GM21825 (cell line): ENCODE measurements around the gene NAA40.
A peak's percentile ranks its signal among the peaks of the same experiment; 100 is the strongest.
"Not testable (repeated sequence)": the region's sequence is repeated elsewhere in the genome, so short reads cannot be mapped to it uniquely, and the experiment has no call there.

Experiments
- ATAC-seq: cut with Tn5 transposase; IDR thresholded peaks from one replicate; pipeline ENCODE4 v1.9.1; 2021; ENCODE audit warnings: mild to moderate bottlenecking, moderate library complexity; ENCODE audit not compliant: unreplicated experiment

The NAA40 gene

DNA sequence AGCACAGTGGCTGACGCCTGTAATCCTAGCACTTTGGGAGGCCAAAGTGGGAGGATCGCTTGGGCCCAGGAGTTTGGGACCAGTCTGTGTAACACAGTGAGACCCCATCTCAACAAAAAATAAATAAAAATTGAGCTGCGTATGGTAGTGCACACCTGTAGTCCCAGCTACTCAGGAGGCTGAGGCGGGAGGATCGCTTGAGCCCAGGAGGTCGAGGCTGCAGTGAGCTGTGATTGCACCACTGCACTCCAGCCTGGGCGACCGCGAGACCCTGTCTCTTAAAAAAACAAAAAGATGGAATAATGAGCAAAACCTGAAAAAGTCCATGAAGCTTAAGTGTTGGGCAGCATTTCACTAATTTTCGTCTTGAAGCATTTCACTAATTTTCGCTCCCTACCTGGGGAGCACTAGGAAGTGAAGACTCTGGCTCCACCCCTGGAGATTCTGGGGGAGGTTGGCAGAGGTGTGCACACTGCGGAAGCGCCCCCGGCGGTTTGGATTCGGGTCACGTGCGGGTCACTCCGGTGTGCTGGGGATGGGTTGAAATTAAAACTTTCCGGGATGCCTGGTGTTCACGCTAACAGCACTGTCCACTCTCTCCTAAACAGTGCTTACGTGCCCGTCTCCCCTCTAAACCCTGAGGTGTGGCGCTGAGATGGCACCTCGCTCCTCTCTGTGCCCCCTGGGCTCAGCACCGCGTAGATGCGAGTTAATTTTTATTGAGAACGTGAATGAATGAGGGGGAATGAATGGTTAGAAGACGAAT lies 906 bp upstream of the NAA40 start:
- peak; percentile 9 for ATAC-seq

DNA sequence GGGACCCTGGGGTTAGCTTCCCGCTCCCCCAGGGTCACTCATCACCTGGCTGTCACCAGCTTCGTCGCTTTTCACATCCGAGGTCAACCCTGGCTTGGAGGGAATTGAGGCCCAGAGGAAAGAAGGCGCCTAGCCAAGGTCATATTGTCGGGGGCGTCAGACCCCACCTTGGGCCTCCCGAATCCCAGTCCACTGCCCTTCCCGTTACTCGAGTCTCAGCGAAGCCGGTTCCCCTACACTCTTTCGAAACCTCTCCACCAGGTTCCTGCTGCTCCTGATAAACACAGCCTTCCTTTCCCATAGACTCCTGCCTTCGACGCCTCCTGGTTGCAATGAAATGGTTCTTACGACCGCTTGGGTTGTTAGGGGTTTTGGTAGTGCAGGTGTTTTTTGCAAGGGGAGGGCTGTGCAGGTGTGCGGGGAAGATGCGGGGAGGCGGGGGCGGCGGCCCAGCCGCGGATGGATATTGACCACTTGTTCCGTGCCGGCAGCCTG lies 642 bp downstream of the NAA40 start:
- ATAC-seq: no peak

DNA sequence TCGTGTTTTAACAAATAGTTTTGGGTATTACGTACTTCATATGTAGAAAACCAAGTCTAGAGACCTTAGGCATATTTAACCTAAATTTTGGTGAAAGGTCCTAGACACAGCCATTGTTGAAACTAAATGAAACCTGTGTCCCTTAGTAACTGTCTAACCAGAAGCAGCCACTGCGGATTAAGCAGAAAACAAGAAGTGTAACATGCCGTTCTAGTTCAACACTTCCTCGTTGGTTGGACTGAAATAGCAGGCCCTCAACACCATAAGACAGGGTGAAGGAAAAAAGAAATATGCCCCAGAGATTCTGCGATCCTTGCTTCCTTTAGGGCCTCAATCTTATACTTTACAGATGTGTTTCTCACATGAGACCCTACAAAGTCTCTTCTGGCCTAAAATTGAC lies 2.0 kb downstream of the NAA40 start:
- no peak for ATAC-seq

DNA sequence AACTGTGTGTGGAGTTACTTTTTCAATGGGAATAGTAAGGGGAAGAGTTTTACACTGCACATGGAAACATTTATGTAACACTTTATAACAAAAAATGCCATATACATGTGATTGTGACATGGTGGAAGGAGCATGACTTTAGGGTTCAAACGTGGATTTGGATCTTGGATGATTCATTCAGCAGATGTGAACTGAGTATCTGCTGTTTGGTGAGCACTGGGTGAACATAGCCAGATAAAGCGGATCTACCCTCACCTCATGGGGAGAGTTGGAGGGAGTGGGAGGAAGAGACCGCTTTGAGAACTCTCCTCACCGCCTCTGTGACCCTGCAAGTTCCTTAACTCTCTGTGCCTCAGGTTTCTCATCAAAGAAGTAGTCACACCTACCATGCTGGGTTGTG lies 3.1 kb downstream of the NAA40 start:
- no peak for ATAC-seq

DNA sequence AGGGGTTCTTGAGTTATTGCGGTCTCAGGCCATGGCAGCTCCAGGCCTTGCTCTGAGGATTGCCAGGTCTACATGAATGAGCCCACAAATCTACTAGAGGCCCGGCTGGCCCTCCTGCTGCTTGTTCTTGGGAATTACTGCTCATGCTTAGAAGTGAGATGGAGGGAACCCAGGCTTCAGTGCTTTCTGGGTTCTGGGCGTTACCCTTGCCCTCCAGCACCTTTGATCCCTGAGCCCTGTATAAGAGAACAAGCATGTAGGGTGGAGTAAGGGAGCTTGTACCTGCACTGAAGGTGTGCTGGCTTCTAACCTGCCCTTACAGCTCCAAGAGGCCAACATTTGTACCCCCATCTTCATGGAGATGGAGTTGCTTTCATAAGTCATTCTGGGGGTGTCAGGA lies 4.0 kb downstream of the NAA40 start:
- ATAC-seq: no peak

DNA sequence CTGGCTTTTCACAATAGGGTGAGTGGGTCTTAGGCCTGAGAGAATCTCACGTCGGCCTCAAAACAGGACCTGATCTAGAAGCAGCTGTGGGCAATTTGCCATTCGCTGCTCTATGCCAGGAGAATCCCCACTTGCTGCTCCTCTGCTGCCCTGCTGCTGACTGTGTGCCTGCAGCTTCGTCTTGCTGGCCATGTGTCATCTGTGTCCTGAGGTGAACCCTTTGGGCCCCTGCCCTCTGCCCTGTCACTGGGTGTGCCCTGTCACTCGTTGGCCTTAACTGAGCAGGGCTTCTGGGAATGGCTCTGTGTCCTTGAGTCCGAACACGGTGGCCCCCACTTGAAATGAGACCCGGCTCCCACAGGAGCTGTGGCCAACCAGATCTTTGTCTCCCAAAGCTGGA lies 6.2 kb downstream of the NAA40 start:
- ATAC-seq: no peak

DNA sequence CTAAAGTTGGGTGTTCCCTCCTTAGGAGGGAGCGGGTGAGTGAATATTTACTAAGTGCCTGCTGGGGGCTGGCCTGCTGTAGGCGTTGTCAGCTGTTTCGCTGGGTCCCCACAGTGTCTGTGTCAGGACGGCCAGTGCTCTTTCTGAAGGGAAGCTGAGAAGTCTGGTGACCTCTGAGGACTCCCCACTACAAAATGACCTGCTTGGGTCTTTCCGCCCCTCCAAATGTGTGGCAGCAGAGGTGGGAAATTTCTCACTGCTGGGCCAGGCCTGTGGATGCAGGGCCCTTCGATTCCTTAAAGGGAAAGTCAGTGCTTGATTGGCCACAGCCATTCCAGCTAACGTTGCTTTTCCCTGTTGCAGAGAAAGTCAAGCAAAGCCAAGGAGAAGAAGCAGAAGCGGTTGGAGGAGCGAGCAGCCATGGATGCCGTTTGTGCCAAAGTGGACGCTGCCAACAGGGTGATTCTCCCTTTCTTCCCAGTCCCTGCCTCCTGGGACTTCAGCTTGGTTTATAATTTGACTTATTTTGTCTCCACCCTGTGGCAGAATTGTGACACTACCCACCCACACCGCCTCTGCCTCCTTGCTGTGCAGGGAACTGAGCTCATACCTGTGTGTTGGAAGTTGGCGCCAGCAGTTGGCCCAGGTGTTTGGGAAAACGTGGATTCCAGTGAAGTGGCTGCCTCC lies 6.8 kb downstream of the NAA40 start:
- no peak for ATAC-seq

DNA sequence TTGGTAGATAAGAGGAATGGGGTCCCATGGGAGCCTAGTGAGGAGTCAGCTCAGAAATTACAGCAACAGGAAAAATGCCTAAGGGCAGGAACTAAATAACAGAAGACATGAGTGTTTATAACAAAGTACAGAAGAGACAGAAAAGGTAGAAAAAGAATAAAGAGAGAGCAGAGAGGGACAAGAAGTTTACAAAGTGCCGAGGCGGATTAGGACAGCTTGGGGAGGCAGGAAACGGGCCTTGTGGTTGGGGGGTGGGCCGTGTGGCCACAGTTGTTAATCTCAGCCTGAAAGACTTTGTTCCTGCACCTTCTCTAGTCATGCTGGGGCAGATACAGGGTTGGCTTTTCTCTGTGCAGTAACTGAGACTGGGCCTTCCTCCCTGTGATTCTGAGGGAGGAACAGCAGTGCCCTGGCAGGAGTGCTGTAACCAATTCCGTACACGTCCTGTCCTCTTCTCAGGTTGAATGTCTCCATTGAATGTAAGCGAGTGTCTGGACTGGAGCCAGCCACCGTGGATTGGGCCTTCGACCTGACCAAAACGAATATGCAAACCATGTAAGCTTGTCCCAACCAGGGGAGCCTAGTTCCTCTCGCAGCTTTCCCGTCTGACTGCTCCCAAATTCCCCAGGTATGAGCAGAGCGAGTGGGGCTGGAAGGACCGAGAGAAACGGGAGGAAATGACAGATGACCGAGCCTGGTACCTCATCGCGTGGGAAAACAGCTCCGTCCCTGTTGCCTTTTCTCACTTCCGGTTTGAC lies 13.2 kb downstream of the NAA40 start:
- peak; percentile 73 for ATAC-seq

DNA sequence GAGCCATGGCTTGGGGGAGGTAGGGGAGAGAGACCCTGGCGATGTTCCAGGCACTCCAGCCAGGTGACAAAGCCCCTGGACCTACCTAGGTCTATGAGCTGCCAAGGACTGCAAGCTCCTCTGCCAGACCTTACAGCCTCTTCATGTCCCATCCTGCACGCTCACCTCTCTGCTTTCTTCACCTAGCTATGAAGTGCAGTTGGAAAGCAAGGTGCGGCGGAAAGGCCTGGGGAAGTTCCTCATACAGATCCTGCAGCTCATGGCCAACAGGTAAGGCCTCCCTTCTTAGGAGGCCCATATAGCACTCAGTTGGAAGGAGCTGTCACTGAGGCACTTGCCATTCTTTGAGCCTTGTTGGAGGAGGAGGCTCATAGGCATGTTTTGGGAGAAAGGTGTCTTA lies 13.8 kb downstream of the NAA40 start:
- ATAC-seq: no peak

DNA sequence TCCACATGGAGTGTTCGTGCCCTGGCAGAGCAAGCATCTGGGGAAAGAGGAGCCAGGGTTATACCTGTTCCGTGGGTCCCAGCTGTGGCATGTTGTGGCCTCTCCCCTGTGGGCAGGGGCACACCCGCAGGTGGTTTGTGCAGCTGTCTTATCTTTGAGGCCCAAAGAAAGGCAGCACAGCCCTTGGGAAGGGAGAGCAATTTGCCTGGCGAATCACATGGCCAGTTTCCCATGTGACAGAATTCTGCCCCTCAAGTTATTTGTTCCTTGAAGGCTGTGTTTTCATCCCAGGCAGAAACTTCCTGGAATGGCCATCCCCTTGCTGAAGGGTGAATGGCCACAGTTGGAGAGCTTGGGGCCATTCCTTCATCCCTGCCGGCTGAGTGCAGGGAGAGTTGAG lies 19.2 kb downstream of the NAA40 start:
- ATAC-seq: no peak

DNA sequence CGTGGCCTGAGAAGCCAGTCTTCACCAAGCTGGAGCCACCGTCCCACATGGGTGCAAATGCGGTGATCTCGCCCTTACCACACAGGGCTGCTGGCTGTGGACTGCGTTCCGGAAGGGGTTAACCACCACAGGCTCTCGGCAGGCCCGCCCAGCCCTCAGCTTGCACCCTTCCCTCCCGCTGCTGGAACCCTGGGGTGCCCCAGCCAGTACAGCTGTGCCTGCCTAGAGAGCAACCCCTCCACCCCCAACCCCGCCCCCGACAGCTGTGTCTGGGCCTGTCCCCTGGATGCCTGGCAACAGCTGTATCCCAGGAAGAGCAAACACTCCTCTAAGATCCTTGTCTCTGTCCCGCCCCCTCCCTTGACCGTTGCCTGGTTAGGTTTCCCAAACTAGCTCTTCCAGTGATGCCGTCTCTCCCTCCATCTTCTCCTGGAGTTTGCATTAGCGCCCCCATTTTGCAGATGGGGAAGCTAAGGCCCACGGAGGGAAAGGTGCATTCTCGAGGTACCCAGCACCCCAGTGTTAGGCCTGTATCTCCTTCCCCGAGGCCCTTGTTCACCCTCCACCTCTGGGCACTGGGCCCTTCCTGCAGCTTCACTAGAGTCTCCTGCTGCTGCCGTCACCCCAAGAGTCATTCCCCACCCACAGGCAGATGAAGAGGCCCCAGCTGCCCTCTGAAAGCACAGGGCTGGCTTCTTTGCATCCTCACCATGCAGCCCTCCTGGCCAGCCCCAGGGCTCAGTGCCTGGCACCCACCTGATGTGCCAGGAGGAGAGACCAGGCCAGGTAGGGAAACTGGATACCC lies 23.0 kb downstream of the NAA40 start:
- ATAC-seq: no peak

DNA sequence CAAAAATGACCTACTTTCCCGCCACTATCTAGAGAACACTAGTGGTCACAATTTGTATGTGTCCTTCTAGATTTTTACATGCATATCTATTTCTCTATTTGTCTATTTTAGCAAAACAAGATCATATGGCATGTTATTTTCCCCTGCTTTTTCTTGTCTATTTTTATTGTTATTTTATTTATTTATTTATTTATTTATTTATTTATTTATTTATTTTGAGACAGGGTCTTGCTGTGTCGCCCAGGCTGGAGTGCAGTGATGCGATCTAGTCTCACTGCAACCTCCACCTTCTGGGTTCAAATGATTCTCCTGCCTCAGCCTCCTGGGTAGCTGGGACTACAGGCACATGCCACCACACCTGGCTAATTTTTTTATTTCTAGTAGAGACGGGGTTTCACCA lies 25.1 kb downstream of the NAA40 start:
- not testable (repeated sequence) for ATAC-seq

DNA sequence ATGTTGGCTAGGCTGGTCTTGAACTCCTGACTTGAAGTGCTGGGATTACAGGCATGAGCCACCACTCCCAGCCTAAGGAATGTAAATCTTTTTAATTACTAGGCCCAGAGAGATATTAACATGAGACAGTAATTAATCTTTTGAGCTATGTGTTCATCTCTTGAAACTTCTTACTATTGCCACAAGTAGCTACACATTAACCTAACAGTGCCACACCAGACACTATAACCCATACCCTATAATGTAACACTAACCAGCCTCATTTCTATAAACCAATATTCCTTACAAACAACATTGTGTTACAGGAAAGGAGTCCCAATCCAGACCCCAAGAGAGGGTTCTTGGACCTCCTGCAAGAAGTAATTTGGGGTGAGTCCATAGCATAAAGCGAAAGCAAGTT lies 27.6 kb downstream of the NAA40 start:
- no peak for ATAC-seq

DNA sequence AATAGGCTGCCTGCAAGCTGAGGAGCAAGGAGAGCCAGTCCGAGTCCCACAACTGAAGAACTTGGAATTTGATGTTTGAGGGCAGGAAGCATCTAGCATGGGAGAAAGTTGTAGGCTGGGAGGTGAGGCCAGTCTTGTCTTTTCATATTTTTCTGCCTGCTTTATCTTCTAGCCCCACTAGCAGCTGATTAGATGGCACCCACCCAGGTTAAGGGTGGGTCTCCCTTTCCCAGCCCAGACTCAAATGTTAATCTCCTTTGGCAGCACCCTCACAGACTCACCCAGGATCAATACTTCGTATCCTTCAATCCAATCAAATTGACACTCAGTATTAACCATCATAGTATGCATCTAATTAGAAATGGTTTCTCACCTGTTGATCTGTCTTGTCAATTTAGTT lies 30.7 kb downstream of the NAA40 start:
- no peak for ATAC-seq

DNA sequence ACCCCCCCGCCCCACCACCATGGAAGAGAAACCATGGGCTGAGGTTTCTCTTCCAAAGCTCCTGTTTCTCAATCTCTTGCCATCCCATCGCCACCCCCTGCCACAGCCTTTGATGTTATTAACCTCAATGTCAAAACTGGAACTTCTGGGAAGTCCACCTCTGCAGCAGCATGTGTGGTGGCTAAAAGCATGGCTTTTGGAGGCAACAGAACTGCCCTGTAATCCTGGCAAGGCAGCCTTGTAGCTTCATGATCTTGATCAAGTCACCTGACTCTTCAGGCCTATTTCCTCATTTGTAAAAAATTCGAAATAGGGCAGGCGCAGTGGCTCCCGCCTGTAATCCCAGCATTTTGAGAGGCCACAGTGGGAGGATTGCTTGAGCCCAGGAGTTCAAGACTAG lies 32.1 kb downstream of the NAA40 start:
- ATAC-seq: no peak

DNA sequence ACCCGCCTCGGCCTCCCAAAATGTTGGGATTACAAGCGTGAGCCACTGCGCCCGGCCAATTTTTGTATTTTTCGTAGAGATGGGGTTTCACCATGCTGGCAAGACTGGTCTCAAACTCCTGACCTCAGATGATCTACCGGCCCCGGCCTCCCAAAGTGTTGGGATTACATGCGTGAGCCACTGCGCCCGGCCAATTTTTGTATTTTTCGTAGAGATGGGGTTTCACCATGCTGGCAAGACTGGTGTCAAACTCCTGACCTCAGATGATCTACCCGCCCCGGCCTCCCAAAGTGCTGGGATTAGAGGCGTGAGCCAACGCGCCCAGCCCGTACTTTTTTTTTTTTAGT lies 35.1 kb downstream of the NAA40 start:
- not testable (repeated sequence) for ATAC-seq

DNA sequence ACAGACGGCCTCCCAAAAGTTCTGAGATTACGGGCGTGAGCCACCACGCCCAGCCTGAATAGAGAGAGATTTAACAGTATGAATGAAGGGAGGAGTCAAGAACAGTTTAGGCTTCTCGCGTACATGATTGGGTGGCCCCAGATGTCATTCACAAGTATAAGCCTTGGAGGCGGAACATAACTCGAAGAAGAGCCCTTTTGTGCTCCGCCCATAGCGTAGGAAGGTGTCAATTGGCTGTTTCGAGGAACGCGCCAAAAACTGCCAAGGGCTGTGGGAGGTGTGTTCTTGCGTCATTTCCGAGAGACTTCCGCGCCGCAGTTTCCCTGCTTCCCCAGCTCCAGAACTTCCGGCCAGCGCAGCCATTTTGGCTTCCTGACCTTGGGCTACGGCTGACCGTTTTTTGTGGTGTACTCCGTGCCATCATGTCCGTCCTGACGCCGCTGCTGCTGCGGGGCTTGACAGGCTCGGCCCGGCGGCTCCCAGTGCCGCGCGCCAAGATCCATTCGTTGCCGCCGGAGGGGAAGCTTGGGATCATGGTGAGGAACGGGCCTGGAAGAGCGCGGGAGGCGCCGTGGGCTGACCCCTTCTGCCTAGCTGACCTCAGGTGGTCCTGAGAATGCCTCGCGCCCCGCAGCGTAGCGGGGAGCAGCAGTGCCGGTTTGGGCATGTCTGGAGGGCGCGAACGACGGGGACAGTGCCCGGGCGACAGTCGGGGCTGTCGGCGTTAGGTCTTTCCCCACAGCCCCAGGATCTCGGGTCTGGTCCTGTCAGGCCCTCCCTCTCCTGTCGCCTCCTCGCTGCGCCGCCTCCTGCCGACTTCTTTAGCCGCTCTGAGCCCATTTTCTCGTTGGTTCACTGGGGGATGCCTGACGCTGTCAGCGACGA lies 35.7 kb downstream of the NAA40 start, which contains the start of gene COX8A:
TSS of gene COX8A (plus strand) at position 362 of the 885 bp plus-strand sequence. CDS start at position 423, 61 bp downstream.
- peak; percentile 89 for ATAC-seq

DNA sequence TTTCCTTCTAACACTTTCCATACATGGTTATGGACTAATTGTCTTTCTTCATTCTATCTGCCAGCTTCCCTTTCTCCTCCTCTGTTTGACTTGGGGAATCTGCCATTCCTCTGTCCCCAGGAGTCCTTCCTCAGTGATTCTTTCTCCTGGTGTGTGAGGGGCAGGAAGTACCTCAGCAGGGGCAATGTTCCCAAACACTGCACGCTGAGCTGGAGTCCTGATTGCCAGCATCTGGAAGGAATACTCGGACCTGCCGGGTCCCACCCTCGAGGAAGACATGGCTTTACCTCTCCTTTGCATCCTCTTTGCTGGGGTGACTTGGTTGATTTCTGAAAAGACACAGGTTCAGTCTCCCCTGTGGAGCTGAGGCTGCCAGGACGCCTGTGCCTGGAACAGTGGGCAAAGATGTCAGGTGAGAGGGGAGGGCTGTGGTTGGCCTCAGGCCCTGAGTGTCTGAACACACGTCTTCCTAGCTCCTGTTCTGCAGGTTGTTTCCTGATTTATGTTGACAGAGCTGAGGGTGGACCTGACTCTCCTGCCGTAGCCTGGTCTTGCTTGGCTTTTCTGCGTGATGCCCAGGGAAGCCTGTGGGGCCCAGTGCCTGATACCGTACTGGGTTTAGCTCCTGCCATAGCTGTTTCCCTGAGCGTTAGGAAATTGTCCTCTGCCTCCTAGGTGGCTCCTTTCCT lies 39.9 kb downstream of the NAA40 start:
- no peak for ATAC-seq

DNA sequence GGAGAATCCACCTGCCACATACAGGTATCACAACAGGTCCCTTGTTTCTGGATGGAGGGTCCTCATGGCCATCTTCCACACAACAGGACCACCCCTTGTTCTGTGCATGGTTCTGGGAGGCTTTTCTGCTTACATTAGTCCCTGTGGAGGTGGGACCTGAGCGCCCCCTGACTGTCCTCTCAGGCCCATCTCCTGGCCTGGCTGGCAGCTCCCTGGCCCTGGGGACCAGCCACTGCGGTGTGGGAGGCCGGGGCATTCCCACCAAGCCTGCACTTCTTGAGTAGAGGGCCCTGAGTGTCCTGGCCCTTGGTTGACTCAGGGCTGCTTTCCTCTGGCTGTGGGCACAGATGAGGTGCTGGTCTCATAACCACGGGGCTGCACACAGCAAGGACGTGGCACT lies 40.6 kb downstream of the NAA40 start:
- ATAC-seq: no peak
